ENCODE results near the gene C4orf51. TPM values are rescaled to one million over a fixed set of nuclear protein-coding genes. Genes with fewer than 3 reads are reported as not detected.
"Not testable (repeated sequence)": the region's sequence is repeated elsewhere in the genome, so short reads cannot be mapped to it uniquely, and the experiment has no call there.

The C4orf51 gene
- not detected for total RNA-seq

- POLR2A ChIA-PET = no interaction called here
- CTCF ChIA-PET = no interaction called here
- Mint-ChIP-seq H3K27me3 (peaks cover 13% of the 10 kb centered on the region), H3K27ac (no peak within 1 kb of the TSS), H3K36me3 (ENCODE audit: low read depth) (no peaks in the 10 kb centered on the region), H3K4me1 (no peaks in the 10 kb centered on the region), H3K9me3 (no peaks in the 10 kb centered on the region), H3K4me3 (no peak within 1 kb of the TSS)
- no peak for DNase-seq
Observed at GRCh38 chr4:145679991-145680455, at the start of gene C4orf51. Gene C4orf51 (plus strand): TSS chr4:145680146. CDS start chr4:145680204, 58 bp downstream.

GRCh38 chr4:145635117-145635516 is 44.8 kb upstream of the C4orf51 start:
- Mint-ChIP-seq H3K4me3 (no peak overlapping the region), H3K9me3 (no peaks in the 10 kb centered on the region), H3K4me1 (peaks cover 3% of the 10 kb centered on the region), H3K27me3 (no peaks in the 10 kb centered on the region), H3K36me3 (ENCODE audit: low read depth) (peaks cover 20% of the 10 kb centered on the region), H3K27ac (no peak overlapping the region)
- POLR2A ChIA-PET = no interaction called here
- DNase-seq = no peak
- CTCF ChIA-PET = no interaction called here

DNA sequence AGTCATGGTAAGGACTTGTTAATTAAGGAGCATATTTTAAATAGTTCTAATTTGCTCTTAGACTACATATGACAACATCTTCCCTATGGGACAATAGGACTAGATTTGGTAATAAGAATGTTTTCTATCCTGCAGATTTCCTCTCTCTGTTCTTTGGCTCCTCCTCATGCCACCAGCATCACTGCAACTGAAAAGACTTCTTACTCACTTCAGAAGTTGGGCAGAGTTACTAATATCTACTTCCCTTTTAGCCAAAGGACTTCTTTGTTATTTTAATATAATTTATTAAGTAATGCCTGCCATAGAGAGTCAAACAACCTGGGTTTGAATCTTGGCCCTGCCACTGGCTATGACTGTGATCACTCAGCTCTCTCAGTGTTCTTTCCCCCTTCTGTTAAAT is 44.3 kb upstream of the C4orf51 start:
- Mint-ChIP-seq H3K9me3 (no peaks in the 10 kb centered on the region), H3K27ac (no peak overlapping the region), H3K27me3 (no peaks in the 10 kb centered on the region), H3K4me3 (no peak overlapping the region), H3K36me3 (ENCODE audit: low read depth) (peaks cover 21% of the 10 kb centered on the region), H3K4me1 (peaks cover 3% of the 10 kb centered on the region)
- ChIA-PET POLR2A (no interaction called here), CTCF (no interaction called here)
- no peak for DNase-seq

- Mint-ChIP-seq H3K9me3 (no peaks in the 10 kb centered on the region), H3K27ac (no peak overlapping the region), H3K4me1 (peaks cover 3% of the 10 kb centered on the region), H3K36me3 (ENCODE audit: low read depth) (peaks cover 16% of the 10 kb centered on the region), H3K27me3 (no peaks in the 10 kb centered on the region), H3K4me3 (no peak overlapping the region)
- ChIA-PET POLR2A (no interaction called here), CTCF (no interaction called here)
- DNase-seq = no peak
Observed at GRCh38 chr4:145639186-145639698, 40.7 kb upstream of the C4orf51 start.

DNA sequence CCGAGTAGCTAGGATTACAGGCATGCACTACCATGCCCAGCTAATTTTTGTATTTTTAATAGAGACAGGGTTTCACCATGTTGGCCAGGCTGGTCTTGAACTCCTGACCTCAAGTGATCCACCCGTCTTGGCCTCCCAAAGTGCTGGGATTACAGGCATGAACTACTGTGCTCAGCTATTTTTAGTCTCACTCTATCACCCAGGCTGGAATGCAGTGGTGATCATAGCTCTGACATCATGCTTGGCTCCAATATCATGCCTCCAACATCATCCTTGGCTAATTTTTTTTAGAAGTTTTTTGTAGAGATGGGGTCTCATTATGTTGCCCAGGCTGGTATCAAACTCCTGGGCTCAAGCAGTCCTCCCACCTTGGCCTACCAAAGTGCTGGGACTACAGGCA is 39.7 kb upstream of the C4orf51 start:
- CTCF ChIA-PET, H3K27ac Mint-ChIP-seq, DNase-seq, H3K9me3 Mint-ChIP-seq, H3K27me3 Mint-ChIP-seq, POLR2A ChIA-PET, H3K4me3 Mint-ChIP-seq, H3K4me1 Mint-ChIP-seq: not testable (repeated sequence)
- H3K36me3 Mint-ChIP-seq (ENCODE audit: low read depth) = peaks cover 15% of the 10 kb centered on the region

- peaks cover 24% of the 10 kb centered on the region for H3K36me3 Mint-ChIP-seq (ENCODE audit: low read depth)
- H3K9me3 Mint-ChIP-seq = no peaks in the 10 kb centered on the region
- no peaks in the 10 kb centered on the region for H3K27me3 Mint-ChIP-seq
- H3K27ac Mint-ChIP-seq = no peak overlapping the region
- no peak for DNase-seq
- H3K4me3 Mint-ChIP-seq = no peak overlapping the region
- no peaks in the 10 kb centered on the region for H3K4me1 Mint-ChIP-seq
- ChIA-PET POLR2A (no interaction called here), CTCF (no interaction called here)
Observed at GRCh38 chr4:145643295-145643694, 36.7 kb upstream of the C4orf51 start.

DNA sequence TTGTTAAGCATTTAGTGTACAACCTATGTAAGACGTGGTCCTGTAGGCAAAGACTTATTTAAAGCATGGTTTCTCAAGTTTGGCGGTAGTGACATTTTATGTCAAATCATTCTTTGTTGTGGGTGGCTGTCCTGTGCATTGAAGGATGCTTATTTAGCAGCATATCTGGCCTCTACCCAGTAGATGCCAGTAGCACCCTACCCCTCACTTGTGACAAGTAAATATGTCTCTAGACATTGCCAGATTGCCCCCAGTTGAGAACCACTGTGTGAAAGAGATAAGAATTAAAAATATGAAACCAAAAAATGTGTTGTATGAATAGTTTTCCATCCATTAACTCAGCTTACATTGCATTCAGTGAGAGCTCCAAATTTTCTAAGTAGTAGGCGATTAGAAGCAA is 35.2 kb upstream of the C4orf51 start:
- peaks cover 17% of the 10 kb centered on the region for H3K36me3 Mint-ChIP-seq (ENCODE audit: low read depth)
- no peaks in the 10 kb centered on the region for H3K4me1 Mint-ChIP-seq
- ChIA-PET CTCF (interaction anchor here (0.6 kb wide), 1 partner anchor 1053 kb away, joined by 3 read pairs; no protein-coding TSS in a partner anchor), POLR2A (no interaction called here)
- H3K27me3 Mint-ChIP-seq = no peaks in the 10 kb centered on the region
- H3K9me3 Mint-ChIP-seq = no peaks in the 10 kb centered on the region
- H3K4me3 Mint-ChIP-seq = no peak overlapping the region
- no peak overlapping the region for H3K27ac Mint-ChIP-seq
- DNase-seq = no peak

DNA sequence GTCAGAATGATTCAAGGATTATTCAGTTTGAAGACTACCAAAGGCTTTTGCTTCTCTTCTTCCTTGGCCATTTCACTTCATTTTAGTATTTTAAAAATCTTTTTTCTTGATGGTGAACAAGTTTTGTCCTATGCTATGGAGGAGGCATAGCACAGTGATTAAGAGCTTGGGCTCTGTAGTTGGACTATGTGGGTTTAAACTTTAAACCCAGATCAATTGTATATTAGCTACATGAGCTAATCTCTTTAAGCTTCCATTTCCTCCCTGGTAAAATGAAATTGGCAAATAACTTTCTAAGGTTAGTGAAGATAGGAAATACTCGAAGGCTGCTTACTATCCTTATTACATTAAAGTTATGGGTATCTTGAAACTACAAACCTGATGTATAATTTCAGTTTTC is 23.8 kb upstream of the C4orf51 start:
- no peak overlapping the region for H3K4me3 Mint-ChIP-seq
- peaks cover 65% of the 10 kb centered on the region for H3K36me3 Mint-ChIP-seq (ENCODE audit: low read depth)
- peaks cover 17% of the 10 kb centered on the region for H3K9me3 Mint-ChIP-seq
- POLR2A ChIA-PET = interaction anchor here (1.5 kb wide), 1 partner anchor 37 kb away, joined by 3 read pairs; the partner anchor contains the start of gene MMAA
- DNase-seq = no peak
- no peaks in the 10 kb centered on the region for H3K27me3 Mint-ChIP-seq
- no peaks in the 10 kb centered on the region for H3K4me1 Mint-ChIP-seq
- H3K27ac Mint-ChIP-seq = no peak overlapping the region
- CTCF ChIA-PET = interaction anchor here (0.7 kb wide), 1 partner anchor 8 kb away, joined by 3 read pairs; no protein-coding TSS in a partner anchor

DNA sequence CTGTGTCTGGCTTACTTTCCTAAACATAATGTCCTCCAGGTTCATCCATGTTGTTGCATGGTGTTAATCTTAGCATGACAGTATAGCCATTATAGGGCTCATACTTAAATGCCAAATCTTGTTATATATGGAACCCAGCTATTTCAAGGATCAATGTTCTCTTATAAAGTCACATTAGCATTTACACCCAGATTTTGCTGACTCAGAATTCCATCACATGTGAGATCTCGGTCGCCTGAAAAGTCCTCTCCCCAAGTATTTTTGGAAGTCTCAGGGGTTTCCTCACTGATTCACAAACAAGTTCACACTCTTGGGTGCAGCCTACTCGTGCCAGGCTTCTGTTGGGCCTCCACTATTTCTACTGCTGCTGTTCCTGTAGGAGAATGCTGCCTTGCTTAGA is 19.9 kb upstream of the C4orf51 start:
- Mint-ChIP-seq H3K36me3 (ENCODE audit: low read depth) (peaks cover 48% of the 10 kb centered on the region), H3K27me3 (no peaks in the 10 kb centered on the region), H3K4me1 (no peaks in the 10 kb centered on the region), H3K27ac (no peak overlapping the region), H3K9me3 (peaks cover 19% of the 10 kb centered on the region), H3K4me3 (no peak overlapping the region)
- ChIA-PET POLR2A (no interaction called here), CTCF (no interaction called here)
- DNase-seq = no peak

DNA sequence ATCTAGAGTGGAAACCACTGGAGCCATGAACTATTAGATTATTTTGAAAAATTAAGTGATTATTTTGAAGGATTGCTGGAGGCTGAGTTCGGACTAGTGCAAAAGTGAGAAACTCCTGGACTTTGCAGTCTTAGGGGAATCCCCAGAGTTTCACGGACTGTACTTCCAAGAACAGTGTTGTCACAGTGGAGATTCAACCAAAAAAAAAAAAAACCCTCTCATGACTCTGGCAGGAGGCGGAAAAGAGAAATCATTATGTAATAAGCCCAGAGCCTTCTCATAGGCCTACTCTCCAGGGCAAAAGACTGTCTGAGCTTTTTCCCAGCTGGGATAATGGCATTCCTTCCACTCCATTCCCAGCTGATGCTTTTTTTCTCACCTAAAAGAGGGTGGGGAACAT is 16.8 kb upstream of the C4orf51 start:
- H3K4me1 Mint-ChIP-seq = no peaks in the 10 kb centered on the region
- H3K9me3 Mint-ChIP-seq = peaks cover 22% of the 10 kb centered on the region
- DNase-seq = no peak
- CTCF ChIA-PET = no interaction called here
- H3K36me3 Mint-ChIP-seq (ENCODE audit: low read depth) = peaks cover 22% of the 10 kb centered on the region
- no peaks in the 10 kb centered on the region for H3K27me3 Mint-ChIP-seq
- H3K4me3 Mint-ChIP-seq = no peak overlapping the region
- POLR2A ChIA-PET = no interaction called here
- H3K27ac Mint-ChIP-seq = no peak overlapping the region

DNA sequence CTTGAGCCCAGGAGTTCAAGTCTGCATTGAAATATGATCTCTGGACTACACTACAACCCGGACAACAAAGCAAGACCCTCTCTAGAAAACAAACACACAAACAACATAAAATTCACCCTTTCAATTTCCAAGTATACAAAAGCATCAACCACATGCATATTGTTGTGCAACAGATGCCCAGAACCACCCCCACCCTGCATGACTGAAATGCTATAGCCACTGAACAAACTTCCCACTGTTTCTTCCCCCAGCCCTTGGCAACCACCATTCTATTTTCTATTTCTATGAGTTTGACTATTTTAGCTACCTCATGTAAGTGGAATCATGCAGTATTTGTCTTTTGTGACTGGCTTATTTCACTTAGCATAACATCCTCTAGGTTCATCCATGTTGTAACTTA is 14.2 kb upstream of the C4orf51 start:
- DNase-seq = no peak
- no peak overlapping the region for H3K27ac Mint-ChIP-seq
- H3K4me3 Mint-ChIP-seq = no peak overlapping the region
- POLR2A ChIA-PET = no interaction called here
- peaks cover 2% of the 10 kb centered on the region for H3K27me3 Mint-ChIP-seq
- peaks cover 3% of the 10 kb centered on the region for H3K36me3 Mint-ChIP-seq (ENCODE audit: low read depth)
- CTCF ChIA-PET = no interaction called here
- H3K4me1 Mint-ChIP-seq = no peaks in the 10 kb centered on the region
- H3K9me3 Mint-ChIP-seq = peaks cover 9% of the 10 kb centered on the region

- H3K4me1 Mint-ChIP-seq = no peaks in the 10 kb centered on the region
- no peak overlapping the region for H3K4me3 Mint-ChIP-seq
- DNase-seq = no peak
- H3K27me3 Mint-ChIP-seq = peaks cover 2% of the 10 kb centered on the region
- peaks cover 7% of the 10 kb centered on the region for H3K9me3 Mint-ChIP-seq
- POLR2A ChIA-PET = no interaction called here
- CTCF ChIA-PET = no interaction called here
- no peaks in the 10 kb centered on the region for H3K36me3 Mint-ChIP-seq (ENCODE audit: low read depth)
- no peak overlapping the region for H3K27ac Mint-ChIP-seq
Observed at GRCh38 chr4:145670422-145670821, 9.5 kb upstream of the C4orf51 start.

GRCh38 chr4:145679520-145679919 is 426 bp upstream of the C4orf51 start:
- no peaks in the 10 kb centered on the region for H3K4me1 Mint-ChIP-seq
- no peak for DNase-seq
- no peaks in the 10 kb centered on the region for H3K9me3 Mint-ChIP-seq
- no peaks in the 10 kb centered on the region for H3K36me3 Mint-ChIP-seq (ENCODE audit: low read depth)
- CTCF ChIA-PET = no interaction called here
- POLR2A ChIA-PET = no interaction called here
- H3K27me3 Mint-ChIP-seq = peaks cover 13% of the 10 kb centered on the region
- H3K27ac Mint-ChIP-seq = no peak overlapping the region
- no peak overlapping the region for H3K4me3 Mint-ChIP-seq

DNA sequence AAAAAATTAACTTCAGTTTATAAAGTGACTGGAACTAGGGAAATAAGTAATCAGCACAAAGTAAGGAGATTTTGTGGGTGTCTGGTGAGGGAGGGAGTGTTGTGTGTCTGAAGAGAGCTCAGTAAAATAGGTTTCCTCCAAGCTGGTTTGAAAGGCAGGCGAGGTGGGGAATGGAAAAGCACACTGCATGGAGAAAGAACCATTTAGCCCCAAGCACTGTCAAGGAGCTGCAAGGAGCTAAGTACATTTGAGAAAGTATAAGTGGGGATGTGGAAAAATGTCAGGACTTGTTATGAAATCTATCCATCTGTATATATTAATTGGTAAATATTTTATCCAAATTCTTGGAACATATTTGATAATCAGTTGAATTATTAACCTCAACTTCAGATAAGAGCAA is 956 bp downstream of the C4orf51 start:
- CTCF ChIA-PET = interaction anchor here (0.6 kb wide), 1 partner anchor 464 kb away, joined by 3 read pairs; no protein-coding TSS in a partner anchor
- no peak overlapping the region for H3K4me3 Mint-ChIP-seq
- no peaks in the 10 kb centered on the region for H3K36me3 Mint-ChIP-seq (ENCODE audit: low read depth)
- no peaks in the 10 kb centered on the region for H3K4me1 Mint-ChIP-seq
- POLR2A ChIA-PET = no interaction called here
- H3K27me3 Mint-ChIP-seq = peaks cover 13% of the 10 kb centered on the region
- peaks cover under 1% of the 10 kb centered on the region for H3K9me3 Mint-ChIP-seq
- no peak overlapping the region for H3K27ac Mint-ChIP-seq
- no peak for DNase-seq

All from activated CD4-positive, alpha-beta memory T cell treated with anti-CD3 and anti-CD28 coated beads, Interleukin-2, amount 10 ng/mL, durations not matched to agents 7 days and 5 days (primary cell).